B cell (primary cell): ENCODE data around the gene COG8. TPM values are rescaled to one million over a fixed set of nuclear protein-coding genes. Genes with fewer than 3 reads are reported as not detected.

Experiments used
- ATAC-seq: fragments of 200-7000 bp; cut with Tn5 transposase; one replicate; pipeline ENCODE4 v1.10.0; 2021; ENCODE audit warnings: low read depth, mild to moderate bottlenecking, moderate number of reproducible peaks, moderate library complexity
- CTCF ChIA-PET: fragments of 350-600 bp; sonication (Branson Sonifier 250); formaldehyde crosslinking; loops from one replicate; lab custom pipeline; 2021; ENCODE audit warnings: antibody characterized with exemption, inconsistent platforms; lab: Charles Lee
- POLR2A ChIA-PET: fragments of 350-600 bp; sonication (Branson Sonifier 250); formaldehyde crosslinking; loops from one replicate; lab custom pipeline; 2021; ENCODE audit warnings: antibody characterized with exemption; lab: Charles Lee
- DNase-seq: peaks from one replicate; pipeline ENCODE4 v3.0.0; 2013
- H2AFZ ChIP-seq: 2 replicates; pipeline ENCODE4 v1.6.1; 2012; ENCODE audit warnings: mild to moderate bottlenecking, low read depth, low read length; ENCODE audit not compliant: insufficient read depth, poor library complexity, severe bottlenecking
- H3K27ac ChIP-seq, 2 donors: 1 replicate in 1 of 2; 2 replicates in 1 of 2; pipeline ENCODE4 v1.5.1; 2012 to 2013; ENCODE audit warnings: low read length in 2 of 2, mild to moderate bottlenecking in 2 of 2, moderate library complexity in 1 of 2
- H3K27me3 ChIP-seq, 4 experiments: fragments of 200-600 bp in 1 of 4; sonication (generic) in 1 of 4; replicated peaks in 1 of 4; 1 replicate in 2 of 4; 2 replicates in 2 of 4; pipeline versions ENCODE4 v1.6.1 to v1.7.0; 2013 to 2016; ENCODE audit warnings: low read length in 3 of 4, mild to moderate bottlenecking in 2 of 4, mixed read lengths in 1 of 4, moderate library complexity in 1 of 4; ENCODE audit not compliant: insufficient read depth in 4 of 4, control insufficient read depth in 3 of 4; ENCODE audit errors: control extremely low read depth in 1 of 4
- H3K36me3 ChIP-seq, 2 experiments: replicated peaks in 1 of 2; 1 replicate in 1 of 2; 2 replicates in 1 of 2; pipeline versions ENCODE4 v1.6.1 to v1.7.1; 2013; ENCODE audit warnings: low read length in 1 of 2; ENCODE audit not compliant: insufficient read depth in 2 of 2, control insufficient read depth in 1 of 2; ENCODE audit errors: control extremely low read depth in 1 of 2, extremely low read depth in 1 of 2
- H3K4me1 ChIP-seq, 2 donors: fragments of 200-600 bp in 1 of 2; sonication (generic) in 1 of 2; 1 replicate in 1 of 2; 2 replicates in 1 of 2; pipeline versions ENCODE4 v1.5.1 to v1.6.1; 2013 to 2017; ENCODE audit warnings: low read length in 2 of 2; ENCODE audit not compliant: control insufficient read depth in 2 of 2, insufficient read depth in 2 of 2
- H3K4me2 ChIP-seq: replicated peaks from 2 replicates; pipeline ENCODE3; 2012; ENCODE audit warnings: mild to moderate bottlenecking, low read depth, low read length; ENCODE audit not compliant: poor library complexity, severe bottlenecking
- H3K4me3 ChIP-seq, 5 experiments: fragments of 200-600 bp in 1 of 5; sonication (generic) in 1 of 5; 1 replicate in 3 of 5; 2 replicates in 2 of 5; pipeline versions ENCODE4 v1.5.1 to v1.7.0; 2011 to 2016; ENCODE audit warnings: low read length in 4 of 5, mild to moderate bottlenecking in 4 of 5, low read depth in 2 of 5, control low read depth in 1 of 5, moderate library complexity in 1 of 5; ENCODE audit not compliant: insufficient read depth in 1 of 5; ENCODE audit errors: control extremely low read depth in 1 of 5, extremely low read depth in 1 of 5
- H3K79me2 ChIP-seq: fragments of 200-600 bp; sonication (generic); one replicate; pipeline ENCODE4 v1.6.0; 2016; ENCODE audit warnings: low read length; ENCODE audit not compliant: control insufficient read depth, insufficient read depth
- H3K9ac ChIP-seq: fragments of 200-600 bp; sonication (generic); 2 replicates; pipeline ENCODE4 v1.6.1; 2017; ENCODE audit warnings: mild to moderate bottlenecking, low read length, moderate library complexity
- H3K9me3 ChIP-seq, 3 donors: one replicate each; pipeline versions ENCODE4 v1.6.1 to v1.7.1; 2013; ENCODE audit warnings: low read length in 2 of 3; ENCODE audit not compliant: control insufficient read depth in 2 of 3, insufficient read depth in 1 of 3; ENCODE audit errors: control extremely low read depth in 1 of 3
- H4K20me1 ChIP-seq: 2 replicates; pipeline ENCODE4 v1.6.0; 2012; ENCODE audit warnings: mild to moderate bottlenecking, low read length; ENCODE audit not compliant: insufficient read depth, control insufficient read depth, poor library complexity, severe bottlenecking
- H3K27ac Mint-ChIP-seq: one replicate; pipeline ENCODE4 v1.8.0; 2021; ENCODE audit warnings: mixed read lengths
- H3K27me3 Mint-ChIP-seq: one replicate; pipeline ENCODE4 v1.8.0; 2021; ENCODE audit warnings: mixed read lengths
- H3K4me1 Mint-ChIP-seq: one replicate; pipeline ENCODE4 v1.8.0; 2021; ENCODE audit warnings: mixed read lengths
- H3K4me3 Mint-ChIP-seq: one replicate; pipeline ENCODE4 v1.8.0; 2021; ENCODE audit warnings: mixed read lengths
- H3K9me3 Mint-ChIP-seq: one replicate; pipeline ENCODE4 v1.8.0; 2022; ENCODE audit warnings: mixed read lengths; ENCODE audit not compliant: insufficient read depth
- CTCF ChIP-seq: fragments of 200-600 bp; IDR thresholded peaks from one replicate; pipeline ENCODE4 v1.8.0; 2022; ENCODE audit warnings: antibody characterized with exemption, mild to moderate bottlenecking
- EZH2 ChIP-seq: IDR thresholded peaks from 2 replicates; pipeline ENCODE4 v1.6.1; 2012; ENCODE audit warnings: borderline replicate concordance, low read depth, mild to moderate bottlenecking, moderate library complexity, low read length; ENCODE audit not compliant: insufficient read depth, poor library complexity, severe bottlenecking
- WGBS: methylation state at CpG from one replicate; pipeline ENCODE4 v1.1.5; 2013; ENCODE audit warnings: missing lambda C conversion rate; ENCODE audit not compliant: insufficient coverage; 5-methylcytosine and 5-hydroxymethylcytosine counted together
- intact Hi-C: fragments of 100-400 bp; cut with micrococcal nuclease; formaldehyde crosslinking; loops from one replicate; pipeline ENCODE4 v1.10.0; 2022
- polyA plus RNA-seq: library from polyadenylated mRNA; depleted of rRNA; stranded (reverse); fragments of >200 nt; gene quantifications from 2 replicates; pipeline ENCODE4 v1.2.3, GENCODE V29; 2012
- total RNA-seq, 2 donors: library from RNA; stranded (reverse); fragments of 120-200 nt in 1 of 2; gene quantifications; 1 replicate in 1 of 2; 2 replicates in 1 of 2; pipeline versions ENCODE4 v1.2.3 to v1.2.4, GENCODE V29; 2013 to 2022

Gene COG8
- total and polyA plus RNA-seq, 2 donors (not counting 1 experiment from before 2014, with no cell fraction given): 34.4 to 61.6 TPM

- H3K27ac ChIP-seq: no peak overlapping the region
- peaks cover 0 to 3% of the 10 kb centered on the region in 2 experiments for H3K36me3 ChIP-seq
- H3K9me3 ChIP-seq: peaks cover 0 to 6% (median 0%) of the 10 kb centered on the region in 3 donors
- peak overlapping the region; percentile 50 for H3K27ac Mint-ChIP-seq
- intact Hi-C loops: no loop called here
- H3K9ac ChIP-seq: no peak overlapping the region
- H3K27me3 Mint-ChIP-seq: no peaks in the 10 kb centered on the region
- no peaks in the 10 kb centered on the region for H3K27me3 ChIP-seq
- peaks cover 10 to 23% of the 10 kb centered on the region in 2 donors for H3K4me1 ChIP-seq
- TF ChIP-seq CTCF (no peak), EZH2 (no peak)
- ChIA-PET CTCF (interaction anchor here (0.5 to 1.0 kb wide), 2 partner anchors 157 to 780 kb away, joined by 3 to 4 read pairs; no protein-coding TSS in a partner anchor), POLR2A (no interaction called here)
- H3K79me2 ChIP-seq: peaks cover 29% of the 10 kb centered on the region
- H2AFZ ChIP-seq: no peak overlapping the region
- peak overlapping the region; percentile 57 for H3K4me3 Mint-ChIP-seq
- H3K9me3 Mint-ChIP-seq: no peaks in the 10 kb centered on the region
- H4K20me1 ChIP-seq: peaks cover 22% of the 10 kb centered on the region
- H3K4me3 ChIP-seq: no peak overlapping the region
- no peak for DNase-seq
- no peak for ATAC-seq
- no peak overlapping the region for H3K4me2 ChIP-seq
- H3K4me1 Mint-ChIP-seq: peaks cover 21% of the 10 kb centered on the region
- WGBS: 91% methylated on average over 8 of the region's 12 CpGs
These were observed 30.0 kb downstream of the COG8 start for GRCh38 chr16:69309316-69309715.

GRCh38 chr16:69307856-69308255 lies 31.5 kb downstream of the COG8 start:
- no peak for DNase-seq
- peaks cover 14% of the 10 kb centered on the region for H3K79me2 ChIP-seq
- H3K27ac ChIP-seq: no peak overlapping the region
- H3K4me2 ChIP-seq: no peak overlapping the region
- no peak overlapping the region for H3K9ac ChIP-seq
- H3K27ac Mint-ChIP-seq: no peak overlapping the region
- no peak for ATAC-seq
- intact Hi-C loops: no loop called here
- H3K4me3 ChIP-seq: no peak overlapping the region
- TF ChIP-seq CTCF: no peak
- TF ChIP-seq EZH2: no peak
- H3K9me3 Mint-ChIP-seq: no peaks in the 10 kb centered on the region
- POLR2A ChIA-PET: no interaction called here
- H2AFZ ChIP-seq: no peak overlapping the region
- H3K4me1 Mint-ChIP-seq: peaks cover 15% of the 10 kb centered on the region
- no peak overlapping the region for H3K4me3 Mint-ChIP-seq
- no peaks in the 10 kb centered on the region for H3K27me3 ChIP-seq
- peaks cover 8% of the 10 kb centered on the region for H4K20me1 ChIP-seq
- 90% methylated on average over 2 of the region's 2 CpGs for WGBS
- H3K9me3 ChIP-seq: peaks cover 0 to 6% (median 0%) of the 10 kb centered on the region in 3 donors
- H3K27me3 Mint-ChIP-seq: no peaks in the 10 kb centered on the region
- no peaks in the 10 kb centered on the region for H3K36me3 ChIP-seq
- H3K4me1 ChIP-seq: peaks cover 10 to 18% of the 10 kb centered on the region in 2 donors
- CTCF ChIA-PET: no interaction called here
